HepG2 (cell line): Measurements from ENCODE around the gene TPM2. TPM values are rescaled to one million over a fixed set of nuclear protein-coding genes. Genes with fewer than 3 reads are reported as not detected.

Source experiments
- ETV6 ChIP-seq: sonication (generic); formaldehyde crosslinking; conservative IDR thresholded peaks from 2 replicates; pipeline ENCODE4 v1.4.0; 2020; ENCODE audit warnings: missing genetic modification reagents
- HIVEP1 ChIP-seq: sonication (generic); formaldehyde crosslinking; IDR thresholded peaks from 2 replicates; pipeline ENCODE4 v1.4.0; 2020; ENCODE audit warnings: mild to moderate bottlenecking, missing genetic modification reagents
- HNRNPLL ChIP-seq: fragments of 200-400 bp; formaldehyde crosslinking; IDR thresholded peaks from 2 replicates; pipeline ENCODE4 v1.6.1; 2017; ENCODE audit warnings: mild to moderate bottlenecking, low read depth, low read length; ENCODE audit not compliant: poor library complexity, severe bottlenecking
- MATR3 ChIP-seq: sonication (generic); formaldehyde crosslinking; IDR thresholded peaks from 2 replicates; pipeline ENCODE4 v1.4.0; 2020; ENCODE audit warnings: missing genetic modification reagents
- MXD4 ChIP-seq: IDR thresholded peaks from 2 replicates; pipeline ENCODE4 v1.6.1; 2016; ENCODE audit warnings: mild to moderate bottlenecking, missing biosample characterization, missing genetic modification reagents
- PCBP2 ChIP-seq: fragments of 200-400 bp; formaldehyde crosslinking; optimal IDR thresholded peaks from 2 replicates; pipeline ENCODE3; 2018; ENCODE audit warnings: low read length, low read depth; ENCODE audit not compliant: poor library complexity, severe bottlenecking
- RNF2 ChIP-seq: fragments of 450-650 bp; conservative IDR thresholded peaks from 2 replicates; pipeline ENCODE4 v1.6.1; 2016; ENCODE audit warnings: low read depth
- RORA ChIP-seq: sonication (generic); formaldehyde crosslinking; IDR thresholded peaks from 2 replicates; pipeline ENCODE4 v1.5.0; 2020; ENCODE audit warnings: mild to moderate bottlenecking, missing genetic modification reagents, moderate library complexity
- TGIF2 ChIP-seq: IDR thresholded peaks from 2 replicates; pipeline ENCODE4 v1.6.1; 2016; ENCODE audit warnings: control low read depth, missing compliant biosample characterization
- THAP11 ChIP-seq: IDR thresholded peaks from 2 replicates; pipeline ENCODE4 v1.6.1; 2016; ENCODE audit warnings: missing biosample characterization, missing genetic modification reagents
- U2AF1 ChIP-seq: fragments of 200-400 bp; formaldehyde crosslinking; optimal IDR thresholded peaks from 2 replicates; pipeline ENCODE3; 2017; ENCODE audit warnings: mild to moderate bottlenecking, low read depth, low read length
- ZBTB1 ChIP-seq: sonication (generic); formaldehyde crosslinking; IDR thresholded peaks from 2 replicates; pipeline ENCODE4 v1.4.0; 2020; ENCODE audit warnings: missing genetic modification reagents, borderline replicate concordance
- ZFP36 ChIP-seq: fragments of 150-350 bp; IDR thresholded peaks from 2 replicates; pipeline ENCODE4 v1.6.1; 2018; ENCODE audit warnings: borderline replicate concordance, low read length, low read depth; ENCODE audit not compliant: partially characterized antibody
- ZFP82 ChIP-seq: sonication (generic); formaldehyde crosslinking; IDR thresholded peaks from 2 replicates; pipeline ENCODE4 v1.5.1; 2020; ENCODE audit warnings: mild to moderate bottlenecking, missing genetic modification reagents, borderline replicate concordance
- ZKSCAN1 ChIP-seq: fragments of 150-350 bp; IDR thresholded peaks from 2 replicates; pipeline ENCODE4 v1.6.1; 2014; ENCODE audit warnings: low read length
- ZKSCAN8 ChIP-seq: IDR thresholded peaks from 2 replicates; pipeline ENCODE4 v1.6.1; 2016; ENCODE audit warnings: borderline replicate concordance, missing genetic modification reagents, missing compliant biosample characterization
- ZNF232 ChIP-seq: sonication (generic); formaldehyde crosslinking; IDR thresholded peaks from 2 replicates; pipeline ENCODE4 v1.4.0; 2020; ENCODE audit warnings: missing genetic modification reagents, borderline replicate concordance
- ZNF746 ChIP-seq: sonication (generic); formaldehyde crosslinking; IDR thresholded peaks from 2 replicates; pipeline ENCODE4 v1.8.0; 2022; ENCODE audit warnings: mild to moderate bottlenecking, missing genetic modification reagents
- ZNF747 ChIP-seq: sonication (generic); formaldehyde crosslinking; IDR thresholded peaks from 2 replicates; pipeline ENCODE4 v1.8.1; 2023; ENCODE audit warnings: missing genetic modification reagents, mild to moderate bottlenecking, borderline replicate concordance
- ZNF768 ChIP-seq: sonication (generic); formaldehyde crosslinking; IDR thresholded peaks from 2 replicates; pipeline ENCODE4 v1.4.0; 2020; ENCODE audit warnings: missing genetic modification reagents
- ZNF879 ChIP-seq: sonication (generic); formaldehyde crosslinking; IDR thresholded peaks from 2 replicates; pipeline ENCODE4 v1.8.1; 2023; ENCODE audit warnings: missing genetic modification reagents
- polyA plus RNA-seq, 8 experiments: library from polyadenylated mRNA; depleted of rRNA in 3 of 8; stranded (reverse) in 7 of 8; unstranded in 1 of 8; fragments of >200 nt; fragmentation: Illumina TruSeq in 4 of 8; extraction: Trizol in 4 of 8; gene quantifications; 2 replicates each; pipeline versions ENCODE4 v1.2.1 to v1.2.3, GENCODE V29; 2011 to 2016; ENCODE audit warnings: low read depth in 4 of 8, missing spikeins in 1 of 8, mixed read lengths in 1 of 8; ENCODE audit not compliant: insufficient read depth in 1 of 8
- total RNA-seq, 5 experiments: library from RNA; depleted of rRNA; stranded (reverse); fragments of >200 nt; fragmentation: Illumina TruSeq; extraction: Trizol; gene quantifications; 2 replicates each; pipeline ENCODE4 v1.2.3, GENCODE V29; 2016; ENCODE audit warnings: low read depth in 1 of 5
- TF ChIP-seq, protein P1 (sequence below): IDR thresholded peaks from 2 replicates; pipeline ENCODE4 v1.6.1; 2012; ENCODE audit warnings: low read depth, low read length, improper control_type of control experiment
- TF ChIP-seq, protein P2 (sequence below): sonication (generic); formaldehyde crosslinking; IDR thresholded peaks from 2 replicates; pipeline ENCODE4 v1.4.0; 2020; ENCODE audit warnings: missing genetic modification reagents
- TF ChIP-seq, protein P3 (sequence below): sonication (generic); formaldehyde crosslinking; IDR thresholded peaks from 2 replicates; pipeline ENCODE4 v1.4.0; 2020; ENCODE audit warnings: missing genetic modification reagents, borderline replicate concordance
- TF ChIP-seq, protein P4 (sequence below): sonication (generic); formaldehyde crosslinking; IDR thresholded peaks from 2 replicates; pipeline ENCODE4 v1.8.0; 2022; ENCODE audit warnings: missing genetic modification reagents, low read depth, mild to moderate bottlenecking, borderline replicate concordance
- TF ChIP-seq, protein P5 (sequence below): sonication (generic); formaldehyde crosslinking; IDR thresholded peaks from 2 replicates; pipeline ENCODE4 v1.8.1; 2023; ENCODE audit warnings: mild to moderate bottlenecking, missing genetic modification reagents, borderline replicate concordance

TPM2 gene
- total and polyA plus RNA-seq, 2 of the 13 experiments (the other 11 are each of a cell fraction or from before 2014, with no cell fraction given) = 3.1 to 10.7 TPM

DNA sequence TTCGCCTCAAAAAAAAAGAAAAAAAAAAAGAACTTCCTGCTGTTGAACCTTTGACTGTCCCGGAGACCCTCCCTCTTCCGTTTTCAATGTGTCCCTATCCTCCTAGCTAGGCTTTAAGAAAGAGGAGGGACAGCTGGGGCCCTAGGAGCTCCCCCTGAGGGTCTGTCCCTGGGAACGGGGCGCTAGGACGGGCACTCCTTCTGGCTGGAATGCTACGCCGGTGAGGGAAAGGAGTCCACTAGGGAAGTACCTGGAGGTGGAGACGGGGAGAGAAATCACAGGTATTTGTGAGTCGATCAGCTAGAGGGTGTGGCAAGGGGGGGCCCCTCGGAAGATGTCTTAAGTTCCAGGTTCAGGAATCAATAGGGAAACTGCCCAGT lies 43.6 kb downstream of the TPM2 start (continued):
- TF ChIP-seq ZKSCAN1 (no peak), ZFP82 (0 out of 2 replicates have a peak, but pooled peaks have one; percentile 61), ZFP36 (no peak), THAP11 (CRISPR knock-in tag) (no peak), ZBTB1 (CRISPR knock-in tag) (no peak), RORA (CRISPR knock-in tag) (no peak), U2AF1 (no peak), ZNF879 (CRISPR knock-in tag) (no peak), PCBP2 (no peak), ZNF232 (CRISPR knock-in tag) (no peak), MATR3 (CRISPR knock-in tag) (no peak), MXD4 (no peak), ETV6 (CRISPR knock-in tag) (no peak), RNF2 (no peak), ZNF747 (CRISPR knock-in tag) (0 out of 2 replicates have a peak, but pooled peaks have one; percentile 24), ZKSCAN8 (no peak), ZNF746 (0 out of 2 replicates have a peak, but pooled peaks have one; percentile 10), ZNF768 (CRISPR knock-in tag) (no peak), HNRNPLL (no peak), TGIF2 (CRISPR knock-in tag) (no peak), HIVEP1 (CRISPR knock-in tag) (no peak)
- TF ChIP-seq, protein P1, sequence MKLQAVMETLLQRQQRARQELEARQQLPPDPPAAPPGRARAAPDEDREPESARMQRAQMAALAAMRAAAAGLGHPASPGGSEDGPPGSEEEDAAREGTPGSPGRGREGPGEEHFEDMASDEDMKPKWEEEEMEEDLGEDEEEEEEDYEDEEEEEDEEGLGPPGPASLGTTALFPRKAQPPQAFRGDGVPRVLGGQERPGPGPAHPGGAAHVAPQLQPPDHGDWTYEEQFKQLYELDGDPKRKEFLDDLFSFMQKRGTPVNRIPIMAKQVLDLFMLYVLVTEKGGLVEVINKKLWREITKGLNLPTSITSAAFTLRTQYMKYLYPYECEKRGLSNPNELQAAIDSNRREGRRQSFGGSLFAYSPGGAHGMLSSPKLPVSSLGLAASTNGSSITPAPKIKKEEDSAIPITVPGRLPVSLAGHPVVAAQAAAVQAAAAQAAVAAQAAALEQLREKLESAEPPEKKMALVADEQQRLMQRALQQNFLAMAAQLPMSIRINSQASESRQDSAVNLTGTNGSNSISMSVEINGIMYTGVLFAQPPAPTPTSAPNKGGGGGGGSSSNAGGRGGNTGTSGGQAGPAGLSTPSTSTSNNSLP = no peak
- TF ChIP-seq, protein P2, sequence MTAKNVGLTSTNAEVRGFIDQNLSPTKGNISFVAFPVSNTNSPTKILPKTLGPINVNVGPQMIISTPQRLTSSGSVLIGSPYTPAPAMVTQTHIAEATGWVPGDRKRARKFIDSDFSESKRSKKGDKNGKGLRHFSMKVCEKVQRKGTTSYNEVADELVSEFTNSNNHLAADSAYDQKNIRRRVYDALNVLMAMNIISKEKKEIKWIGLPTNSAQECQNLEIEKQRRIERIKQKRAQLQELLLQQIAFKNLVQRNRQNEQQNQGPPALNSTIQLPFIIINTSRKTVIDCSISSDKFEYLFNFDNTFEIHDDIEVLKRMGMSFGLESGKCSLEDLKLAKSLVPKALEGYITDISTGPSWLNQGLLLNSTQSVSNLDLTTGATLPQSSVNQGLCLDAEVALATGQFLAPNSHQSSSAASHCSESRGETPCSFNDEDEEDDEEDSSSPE = no peak
- TF ChIP-seq, protein P3, sequence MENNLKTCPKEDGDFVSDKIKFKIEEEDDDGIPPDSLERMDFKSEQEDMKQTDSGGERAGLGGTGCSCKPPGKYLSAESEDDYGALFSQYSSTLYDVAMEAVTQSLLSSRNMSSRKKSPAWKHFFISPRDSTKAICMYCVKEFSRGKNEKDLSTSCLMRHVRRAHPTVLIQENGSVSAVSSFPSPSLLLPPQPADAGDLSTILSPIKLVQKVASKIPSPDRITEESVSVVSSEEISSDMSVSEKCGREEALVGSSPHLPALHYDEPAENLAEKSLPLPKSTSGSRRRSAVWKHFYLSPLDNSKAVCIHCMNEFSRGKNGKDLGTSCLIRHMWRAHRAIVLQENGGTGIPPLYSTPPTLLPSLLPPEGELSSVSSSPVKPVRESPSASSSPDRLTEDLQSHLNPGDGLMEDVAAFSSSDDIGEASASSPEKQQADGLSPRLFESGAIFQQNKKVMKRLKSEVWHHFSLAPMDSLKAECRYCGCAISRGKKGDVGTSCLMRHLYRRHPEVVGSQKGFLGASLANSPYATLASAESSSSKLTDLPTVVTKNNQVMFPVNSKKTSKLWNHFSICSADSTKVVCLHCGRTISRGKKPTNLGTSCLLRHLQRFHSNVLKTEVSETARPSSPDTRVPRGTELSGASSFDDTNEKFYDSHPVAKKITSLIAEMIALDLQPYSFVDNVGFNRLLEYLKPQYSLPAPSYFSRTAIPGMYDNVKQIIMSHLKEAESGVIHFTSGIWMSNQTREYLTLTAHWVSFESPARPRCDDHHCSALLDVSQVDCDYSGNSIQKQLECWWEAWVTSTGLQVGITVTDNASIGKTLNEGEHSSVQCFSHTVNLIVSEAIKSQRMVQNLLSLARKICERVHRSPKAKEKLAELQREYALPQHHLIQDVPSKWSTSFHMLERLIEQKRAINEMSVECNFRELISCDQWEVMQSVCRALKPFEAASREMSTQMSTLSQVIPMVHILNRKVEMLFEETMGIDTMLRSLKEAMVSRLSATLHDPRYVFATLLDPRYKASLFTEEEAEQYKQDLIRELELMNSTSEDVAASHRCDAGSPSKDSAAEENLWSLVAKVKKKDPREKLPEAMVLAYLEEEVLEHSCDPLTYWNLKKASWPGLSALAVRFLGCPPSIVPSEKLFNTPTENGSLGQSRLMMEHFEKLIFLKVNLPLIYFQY (CRISPR knock-in tag) = no peak
- TF ChIP-seq, protein P4, sequence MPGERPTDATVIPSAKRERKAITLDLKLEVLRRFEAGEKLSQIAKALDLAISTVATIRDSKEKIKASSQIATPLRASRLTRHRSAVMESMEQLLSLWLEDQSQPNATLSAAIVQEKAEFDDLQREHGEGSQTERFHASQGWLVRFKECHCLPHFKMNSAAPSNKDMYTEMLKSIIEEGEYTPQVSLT = no peak
- TF ChIP-seq, protein P5, sequence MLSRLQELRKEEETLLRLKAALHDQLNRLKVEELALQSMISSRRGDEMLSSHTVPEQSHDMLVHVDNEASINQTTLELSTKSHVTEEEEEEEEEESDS = no peak
